CD4-positive, alpha-beta memory T cell (primary cell): ENCODE data around the gene CELF6. TPM values are rescaled to one million over a fixed set of nuclear protein-coding genes. Genes with fewer than 3 reads are reported as not detected.
A peak's percentile ranks its signal among the peaks of the same experiment; 100 is the strongest.

Experiments
- CTCF ChIA-PET: fragments of 350-600 bp; sonication (Branson Sonifier 250); formaldehyde crosslinking; loops from one replicate; lab custom pipeline; 2021; ENCODE audit warnings: inconsistent platforms; ENCODE audit not compliant: partially characterized antibody; lab: Charles Lee
- POLR2A ChIA-PET: fragments of 350-600 bp; sonication (Branson Sonifier 250); formaldehyde crosslinking; loops from one replicate; lab custom pipeline; 2021; ENCODE audit not compliant: partially characterized antibody; lab: Charles Lee
- DNase-seq, 5 donors: peaks; one replicate each; pipeline versions ENCODE4 v3.0.0 to v3.0.0-alpha.2; 2020 to 2022; ENCODE audit warnings: mixed read lengths in 1 of 5
- H3K27ac ChIP-seq: one replicate; pipeline ENCODE4 v1.7.0; 2013; ENCODE audit warnings: low read depth, low read length
- H3K27me3 ChIP-seq: 2 replicates; pipeline ENCODE4 v1.7.0; 2013; ENCODE audit warnings: mild to moderate bottlenecking, low read length, moderate library complexity; ENCODE audit not compliant: insufficient read depth
- H3K36me3 ChIP-seq: 2 replicates; pipeline ENCODE4 v1.7.0; 2013; ENCODE audit warnings: mild to moderate bottlenecking, low read length, moderate library complexity; ENCODE audit not compliant: insufficient read depth
- H3K4me1 ChIP-seq: 2 replicates; pipeline ENCODE4 v1.7.0; 2013; ENCODE audit warnings: mild to moderate bottlenecking, low read length, moderate library complexity; ENCODE audit not compliant: insufficient read depth
- H3K4me3 ChIP-seq, 2 donors: one replicate each; pipeline ENCODE4 v1.7.0; 2013; ENCODE audit warnings: low read length in 2 of 2, mild to moderate bottlenecking in 1 of 2
- H3K9me3 ChIP-seq, 2 donors: one replicate each; pipeline ENCODE4 v1.7.0; 2013; ENCODE audit warnings: low read length in 2 of 2, control low read depth in 1 of 2; ENCODE audit not compliant: control insufficient read depth in 1 of 2
- H3K27ac Mint-ChIP-seq, 7 donors: one replicate each; pipeline ENCODE4 v1.8.0; 2020 to 2021; ENCODE audit warnings: mixed read lengths in 7 of 7, mild to moderate bottlenecking in 6 of 7, inconsistent platforms in 3 of 7, moderate library complexity in 3 of 7
- H3K27me3 Mint-ChIP-seq, 2 donors: one replicate each; pipeline ENCODE4 v1.8.0; 2020 to 2021; ENCODE audit warnings: mixed read lengths in 2 of 2
- H3K36me3 Mint-ChIP-seq, 2 donors: one replicate each; pipeline ENCODE4 v1.8.0; 2020 to 2021; ENCODE audit warnings: mixed read lengths in 2 of 2, inconsistent platforms in 1 of 2, mild to moderate bottlenecking in 1 of 2
- H3K4me1 Mint-ChIP-seq, 4 donors: one replicate each; pipeline ENCODE4 v1.8.0; 2020 to 2021; ENCODE audit warnings: mixed read lengths in 4 of 4, mild to moderate bottlenecking in 1 of 4
- H3K4me3 Mint-ChIP-seq, 8 donors: one replicate each; pipeline ENCODE4 v1.8.0; 2020 to 2021; ENCODE audit warnings: mixed read lengths in 8 of 8, mild to moderate bottlenecking in 7 of 8, moderate library complexity in 6 of 8, inconsistent platforms in 3 of 8
- H3K9me3 Mint-ChIP-seq, 8 donors: one replicate each; pipeline ENCODE4 v1.8.0; 2020 to 2021; ENCODE audit warnings: mixed read lengths in 8 of 8, mild to moderate bottlenecking in 5 of 8, inconsistent platforms in 3 of 8, moderate library complexity in 1 of 8
- intact Hi-C: fragments of 100-400 bp; cut with micrococcal nuclease; formaldehyde crosslinking; loops from one replicate; pipeline ENCODE4 v1.15.1; 2023
- polyA plus RNA-seq, 2 donors: library from polyadenylated mRNA; unstranded; fragments of 300-500 nt; fragmentation: Illumina TruSeq; gene quantifications; one replicate each; pipeline ENCODE4 v1.2.3, GENCODE V29; 2021
- total RNA-seq, 2 experiments: library from RNA; stranded (reverse); gene quantifications; one replicate each; pipeline ENCODE4 v1.2.3, GENCODE V29; 2021

Gene CELF6
- total and polyA plus RNA-seq, 4 experiments from 2014 or later, result 2.6 to 4.9 TPM; not detected in 2

DNA sequence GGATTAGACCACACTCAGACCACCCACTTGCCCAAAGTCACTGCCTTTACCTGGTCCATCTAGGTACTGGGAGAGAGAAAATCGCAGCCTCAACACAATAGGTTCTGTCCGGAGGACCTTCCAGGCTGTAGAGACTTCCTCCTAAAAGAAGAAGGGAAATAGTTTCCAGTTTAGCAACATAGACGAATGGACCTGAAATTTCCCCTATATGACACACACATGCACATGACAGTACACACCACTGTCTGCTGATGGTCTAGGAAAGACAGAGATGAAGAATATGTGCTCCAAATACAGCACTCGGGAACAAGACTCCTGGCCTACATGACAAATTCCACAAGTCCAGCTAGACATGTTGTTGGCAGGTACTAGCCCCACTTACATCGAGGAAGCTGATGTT is 54.9 kb downstream of the CELF6 start:
- DNase-seq, result no peak
- no peaks in the 10 kb centered on the region for H3K9me3 Mint-ChIP-seq
- H3K27ac Mint-ChIP-seq, result peak overlapping the region in 2 of 7 donors; percentile 4 to 60
- Histone ChIP-seq H3K36me3 (peaks cover 78% of the 10 kb centered on the region), H3K4me1 (peaks cover 3% of the 10 kb centered on the region), H3K27ac (no peak overlapping the region), H3K4me3 (no peak overlapping the region), H3K27me3 (no peaks in the 10 kb centered on the region), H3K9me3 (no peaks in the 10 kb centered on the region)
- peaks cover 73 to 79% of the 10 kb centered on the region in 2 donors for H3K36me3 Mint-ChIP-seq
- H3K4me1 Mint-ChIP-seq, result peaks cover 2 to 7% (median 5%) of the 10 kb centered on the region in 4 donors
- H3K4me3 Mint-ChIP-seq, result no peak overlapping the region
- ChIA-PET CTCF (interaction anchor here (1.2 to 1.7 kb wide), 3 partner anchors 9 to 48 kb away, joined by 3 to 5 read pairs (median 4); no protein-coding TSS in a partner anchor), POLR2A (no interaction called here)
- intact Hi-C loops, result no loop called here
- H3K27me3 Mint-ChIP-seq, result no peaks in the 10 kb centered on the region

DNA sequence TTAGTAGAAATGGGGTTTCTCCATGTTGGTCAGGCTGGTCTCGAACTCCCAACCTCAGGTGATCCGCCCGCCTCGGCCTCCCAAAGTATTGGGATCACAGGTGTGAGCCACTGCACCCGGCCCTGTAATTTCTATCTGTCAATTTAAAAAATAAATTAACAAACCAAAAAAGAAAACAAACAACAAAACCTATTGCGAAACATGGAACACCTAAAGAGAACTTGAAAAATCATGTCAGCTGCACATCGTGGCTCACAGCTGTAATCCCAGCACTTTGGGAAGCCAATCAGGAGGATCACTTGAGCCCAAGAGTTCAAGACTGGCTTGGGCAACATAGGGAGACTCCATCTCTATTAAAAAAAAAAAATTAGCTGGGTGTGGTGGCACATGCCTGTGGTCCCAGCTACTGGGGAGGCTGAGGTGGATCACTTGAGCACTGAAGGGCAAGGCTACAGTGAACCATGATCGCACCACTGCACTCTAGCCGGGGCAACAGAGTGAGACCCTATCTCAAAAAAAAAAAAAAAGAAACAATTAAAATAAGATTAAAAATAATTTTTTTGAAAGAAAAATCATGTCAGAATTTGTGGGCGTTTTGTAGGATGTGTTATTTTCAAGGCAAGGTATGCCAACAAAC is 67.2 kb downstream of the CELF6 start:
- DNase-seq, result no peak
- Mint-ChIP-seq H3K36me3 (peaks cover 52 to 88% of the 10 kb centered on the region in 2 donors), H3K27me3 (no peaks in the 10 kb centered on the region), H3K9me3 (no peaks in the 10 kb centered on the region), H3K4me1 (no peaks in the 10 kb centered on the region), H3K4me3 (no peak overlapping the region), H3K27ac (no peak overlapping the region)
- ChIA-PET CTCF (interaction anchor here (2.0 kb wide), 1 partner anchor 53 kb away, joined by 6 read pairs; no protein-coding TSS in a partner anchor), POLR2A (no interaction called here)
- H3K27ac ChIP-seq, result no peak overlapping the region
- H3K4me3 ChIP-seq, result no peak overlapping the region
- H3K9me3 ChIP-seq, result no peaks in the 10 kb centered on the region
- no peaks in the 10 kb centered on the region for H3K4me1 ChIP-seq
- intact Hi-C loops, result no loop called here
- no peaks in the 10 kb centered on the region for H3K27me3 ChIP-seq
- H3K36me3 ChIP-seq, result peaks cover 55% of the 10 kb centered on the region

DNA sequence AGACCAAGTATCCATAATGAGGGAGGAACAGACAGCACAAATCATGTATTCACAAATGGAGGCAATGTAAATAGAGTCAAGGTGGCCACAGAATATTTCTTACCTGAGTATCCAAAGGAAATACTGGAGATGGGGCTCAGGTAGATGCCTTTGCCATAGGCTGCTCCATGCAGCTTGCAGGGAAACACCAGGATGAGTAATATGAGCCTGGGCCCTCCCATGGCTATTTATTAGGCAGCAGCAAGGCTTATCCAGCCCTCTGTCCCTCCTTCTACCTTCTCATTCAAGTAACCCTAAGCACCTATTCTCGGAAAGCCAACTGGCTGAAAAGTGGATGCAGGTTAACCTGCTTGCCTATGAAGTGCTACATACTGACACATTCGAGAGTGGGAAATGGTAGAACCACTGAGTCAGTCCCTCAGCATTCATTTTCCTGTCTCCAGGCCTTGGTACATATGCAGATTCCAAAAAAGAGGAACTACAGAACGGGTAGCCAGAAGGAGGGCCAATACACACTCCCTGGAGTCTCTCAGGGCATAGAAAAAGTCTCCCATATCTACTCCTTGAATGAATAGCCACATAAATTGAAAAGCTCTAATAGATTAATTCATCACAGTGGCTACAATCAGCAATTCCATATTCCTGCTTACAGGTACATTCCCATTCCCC is 70.7 kb downstream of the CELF6 start:
- CTCF ChIA-PET, result interaction anchor here (1.3 kb wide), 1 partner anchor 8 kb away, joined by 3 read pairs; no protein-coding TSS in a partner anchor
- peak overlapping the region in 4 of 7 donors; percentile 5 to 76 (median 46) for H3K27ac Mint-ChIP-seq
- no peak overlapping the region for H3K4me3 ChIP-seq

DNA sequence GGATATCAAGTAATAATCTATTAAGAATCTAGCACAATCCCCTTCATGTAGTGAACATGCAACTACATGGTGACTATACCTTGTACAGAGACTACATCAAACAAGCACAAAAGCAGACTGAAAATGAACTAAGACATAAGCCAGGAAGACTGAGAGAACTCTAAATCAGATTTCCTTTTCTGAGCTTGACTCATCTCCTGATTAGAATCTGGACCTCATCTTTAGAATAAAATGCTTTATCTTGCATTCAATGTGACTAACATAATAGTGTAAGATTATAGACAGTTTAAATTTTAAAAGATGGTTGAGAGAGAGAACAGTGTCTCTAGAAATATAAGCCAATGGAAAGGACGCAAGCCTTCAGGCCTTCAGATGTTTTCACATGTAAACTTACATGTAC is 71.4 kb downstream of the CELF6 start:
- H3K4me3 Mint-ChIP-seq, result no peak overlapping the region
- Histone ChIP-seq H3K36me3 (peaks cover 20% of the 10 kb centered on the region), H3K27me3 (no peaks in the 10 kb centered on the region), H3K27ac (no peak overlapping the region), H3K4me1 (no peaks in the 10 kb centered on the region), H3K4me3 (no peak overlapping the region), H3K9me3 (no peaks in the 10 kb centered on the region)
- ChIA-PET CTCF (no interaction called here), POLR2A (no interaction called here)
- no peaks in the 10 kb centered on the region for H3K27me3 Mint-ChIP-seq
- DNase-seq, result no peak
- peak overlapping the region in 3 of 7 donors; percentile 5 to 18 (median 7) for H3K27ac Mint-ChIP-seq
- H3K4me1 Mint-ChIP-seq, result no peaks in the 10 kb centered on the region
- intact Hi-C loops, result no loop called here
- H3K9me3 Mint-ChIP-seq, result no peaks in the 10 kb centered on the region
- peaks cover 52 to 71% of the 10 kb centered on the region in 2 donors for H3K36me3 Mint-ChIP-seq

More for the DNA sequence above, 70.7 kb downstream of the CELF6 start:
- intact Hi-C loops, result no loop called here
- Histone ChIP-seq H3K9me3 (no peaks in the 10 kb centered on the region), H3K4me1 (no peaks in the 10 kb centered on the region), H3K36me3 (peaks cover 28% of the 10 kb centered on the region), H3K27ac (no peak overlapping the region), H3K27me3 (no peaks in the 10 kb centered on the region)
- POLR2A ChIA-PET, result no interaction called here
- Mint-ChIP-seq H3K4me3 (no peak overlapping the region), H3K9me3 (no peaks in the 10 kb centered on the region), H3K4me1 (no peaks in the 10 kb centered on the region), H3K27me3 (no peaks in the 10 kb centered on the region), H3K36me3 (peaks cover 49 to 71% of the 10 kb centered on the region in 2 donors)
- DNase-seq, result no peak

DNA sequence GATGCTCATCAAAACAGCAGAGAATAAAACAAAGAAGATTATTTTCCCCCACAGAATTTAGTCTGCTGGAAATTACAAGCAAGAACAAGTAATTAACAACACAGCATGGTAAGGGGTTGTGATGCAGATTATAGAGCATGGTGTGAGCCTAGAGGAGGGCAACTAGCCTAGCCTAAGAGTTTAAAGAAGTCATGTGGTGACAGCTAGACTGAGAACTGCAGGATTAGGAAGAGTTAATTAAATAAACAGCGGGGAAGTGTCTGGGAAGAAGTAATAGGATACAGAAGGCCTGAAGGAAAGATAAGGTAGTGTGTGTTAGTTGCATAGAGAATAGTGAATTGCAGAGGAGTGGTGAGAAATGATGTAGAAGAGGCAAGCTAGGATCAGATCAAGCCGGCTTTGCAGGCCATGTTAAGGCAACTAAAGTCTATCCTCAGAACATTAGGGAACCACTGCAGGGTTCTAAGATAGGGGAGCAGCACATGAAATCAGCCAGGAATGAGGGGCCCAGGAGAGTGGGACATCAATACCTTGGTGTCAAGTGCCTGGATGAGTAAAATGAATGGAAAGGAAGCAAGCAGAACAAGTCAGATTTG is 77.1 kb downstream of the CELF6 start:
- H3K9me3 Mint-ChIP-seq, result no peaks in the 10 kb centered on the region
- H3K4me1 Mint-ChIP-seq, result peaks cover 0 to 1% (median under 1%) of the 10 kb centered on the region in 4 donors
- H3K27ac Mint-ChIP-seq, result peak overlapping the region in 4 of 7 donors; percentile 10 to 79 (median 30)
- peaks cover 2% of the 10 kb centered on the region for H3K4me1 ChIP-seq
- H3K9me3 ChIP-seq, result no peaks in the 10 kb centered on the region
- H3K36me3 ChIP-seq, result peaks cover 22% of the 10 kb centered on the region
- H3K27me3 Mint-ChIP-seq, result no peaks in the 10 kb centered on the region
- intact Hi-C loops, result no loop called here
- ChIA-PET CTCF (interaction anchor here (0.6 to 1.8 kb wide), 5 partner anchors 9 to 1303 kb away, joined by 3 to 4 read pairs (median 4); no protein-coding TSS in a partner anchor), POLR2A (interaction anchor here (1.1 to 7.6 kb wide), 3 partner anchors 12 to 133 kb away, joined by 4 to 40 read pairs (median 27); partner anchors contain the start of gene PKM)
- H3K4me3 Mint-ChIP-seq, result no peak overlapping the region
- peaks cover 40 to 53% of the 10 kb centered on the region in 2 donors for H3K36me3 Mint-ChIP-seq
- H3K27me3 ChIP-seq, result no peaks in the 10 kb centered on the region
- no peak overlapping the region for H3K4me3 ChIP-seq
- DNase-seq, result no peak
- H3K27ac ChIP-seq, result no peak overlapping the region

DNA sequence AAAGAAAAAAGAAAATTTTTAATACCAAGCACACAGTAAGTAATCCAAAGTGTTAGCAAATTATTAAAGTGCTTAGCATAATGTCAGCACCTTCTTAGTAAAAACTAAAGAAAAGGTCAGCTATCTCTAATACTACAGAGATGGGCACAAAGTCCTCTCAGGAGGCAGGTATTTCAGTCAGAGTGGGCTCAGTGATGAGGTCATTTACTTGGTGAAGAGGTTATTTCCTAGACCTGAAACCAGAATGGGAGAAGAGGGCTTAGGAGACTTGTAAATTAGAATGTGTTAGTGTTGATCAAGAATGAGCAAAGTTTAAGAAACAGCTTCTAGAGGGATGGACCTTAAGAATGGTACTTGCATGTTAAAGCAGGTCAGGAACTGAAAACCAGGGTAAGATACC is 80.3 kb downstream of the CELF6 start:
- no peak overlapping the region for H3K4me3 ChIP-seq
- no peaks in the 10 kb centered on the region for H3K9me3 Mint-ChIP-seq
- no peak overlapping the region for H3K27ac ChIP-seq
- no peak for DNase-seq
- no peak overlapping the region for H3K4me3 Mint-ChIP-seq
- no peaks in the 10 kb centered on the region for H3K9me3 ChIP-seq
- intact Hi-C loops, result no loop called here
- peaks cover 18% of the 10 kb centered on the region for H3K4me1 ChIP-seq
- H3K36me3 ChIP-seq, result peaks cover 22% of the 10 kb centered on the region
- H3K36me3 Mint-ChIP-seq, result peaks cover 31 to 42% of the 10 kb centered on the region in 2 donors
- H3K27ac Mint-ChIP-seq, result peak overlapping the region in 4 of 7 donors; percentile 51 to 80 (median 66)
- no peaks in the 10 kb centered on the region for H3K27me3 ChIP-seq
- ChIA-PET CTCF (interaction anchor here (1.0 to 4.4 kb wide), 3 partner anchors 9 to 39 kb away, joined by 5 to 25 read pairs (median 6); partner anchors contain the start of gene PKM), POLR2A (interaction anchor here (4.9 to 7.6 kb wide), 2 partner anchors 9 to 12 kb away, joined by 27 to 40 read pairs; partner anchors contain the start of gene PKM)
- H3K27me3 Mint-ChIP-seq, result no peaks in the 10 kb centered on the region
- peaks cover 9 to 21% (median 14%) of the 10 kb centered on the region in 4 donors for H3K4me1 Mint-ChIP-seq
